GM13977 (cell line): ENCODE results near the gene VAT1L.

Experiments used
- DNase-seq: peaks from one replicate; pipeline ENCODE4 v3.0.0; 2012; ENCODE audit warnings: low spot score
- CTCF ChIP-seq: IDR thresholded peaks from 2 replicates; pipeline ENCODE4 v1.5.1; 2012; ENCODE audit warnings: mild to moderate bottlenecking, control low read depth; ENCODE audit not compliant: insufficient read depth; ENCODE audit errors: extremely low read depth, missing control alignments
- in situ Hi-C: fragments of 300-500 bp; cut with MboI; formaldehyde crosslinking; loops from one replicate; pipeline ENCODE4 v1.12.0; 2022; ENCODE audit warnings: low sequenced_read_pairs, low pct_unique_long_range_greater_than_20kb, mixed read lengths, inconsistent platforms; ENCODE audit not compliant: unreplicated experiment

Gene VAT1L

GRCh38 chr16:77881355-77882030 is 93.1 kb downstream of the VAT1L start:
- no peak for TF ChIP-seq CTCF
- DNase-seq, result no peak
- in situ Hi-C loops, result no loop called here

GRCh38 chr16:77882358-77882757 is 94.0 kb downstream of the VAT1L start:
- TF ChIP-seq CTCF, result no peak
- in situ Hi-C loops, result no loop called here
- DNase-seq, result no peak

- no peak for DNase-seq
- in situ Hi-C loops, result no loop called here
- no peak for TF ChIP-seq CTCF
These were observed 97.4 kb downstream of the VAT1L start for GRCh38 chr16:77885571-77886295.

- in situ Hi-C loops, result no loop called here
- TF ChIP-seq CTCF, result no peak
- no peak for DNase-seq
These were observed 100.5 kb downstream of the VAT1L start for GRCh38 chr16:77888871-77889270.

GRCh38 chr16:77890075-77890474 is 101.7 kb downstream of the VAT1L start:
- no peak for DNase-seq
- in situ Hi-C loops, result no loop called here
- TF ChIP-seq CTCF, result no peak

- no peak for TF ChIP-seq CTCF
- in situ Hi-C loops, result no loop called here
- DNase-seq, result no peak
These were observed 105.8 kb downstream of the VAT1L start for GRCh38 chr16:77894162-77894561.
